ENCODE measurements around the gene B4GALT6. TPM values are rescaled to one million over a fixed set of nuclear protein-coding genes. Genes with fewer than 3 reads are reported as not detected.

Gene B4GALT6
- total and polyA plus RNA-seq, 2 of the 13 experiments (the other 11 are each of a cell fraction or from before 2014, with no cell fraction given), result 1.9 to 3.3 TPM

DNA sequence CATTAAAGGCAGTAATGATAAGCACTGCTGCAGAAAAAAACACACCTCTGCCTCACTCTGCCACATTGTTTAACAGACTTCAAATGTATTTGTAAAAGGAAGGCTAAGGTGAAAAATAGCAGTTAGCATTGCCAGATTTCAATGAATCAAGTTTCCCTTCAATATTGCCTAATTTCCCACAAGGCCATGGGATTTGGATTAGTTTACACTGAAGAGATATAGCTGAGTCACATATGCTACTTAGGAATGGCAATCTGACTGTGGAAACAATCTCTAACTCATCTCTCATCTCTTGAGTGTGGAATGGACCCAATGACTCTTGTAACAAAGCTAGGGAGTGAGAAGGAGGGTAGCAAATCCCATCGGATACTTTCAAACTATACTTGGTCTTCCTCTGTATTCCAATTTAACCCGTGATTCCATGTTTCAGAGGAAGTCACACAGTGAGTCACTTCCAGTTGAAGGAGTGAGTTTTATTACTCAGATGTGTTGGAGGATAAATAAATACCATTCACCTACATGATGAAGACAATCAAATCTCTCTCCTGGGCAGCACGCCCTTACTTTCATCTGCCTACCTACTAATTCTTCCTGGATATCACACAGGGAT, 5.1 kb downstream of the B4GALT6 start:
- Histone ChIP-seq H4K20me1 (ENCODE audit: insufficient read depth, low read length) (no peaks in the 10 kb centered on the region), H3K79me2 (ENCODE audit: insufficient read depth, low read length) (no peaks in the 10 kb centered on the region), H3K27ac (ENCODE audit: extremely low read length, insufficient read depth, low read length) (no peak overlapping the region), H3K4me1 (ENCODE audit: insufficient read depth, low read length) (peaks cover 23% of the 10 kb centered on the region), H3K9ac (ENCODE audit: insufficient read depth, low read depth, low read length) (no peak overlapping the region), H3K36me3 (replicated peaks in 1 of 2; ENCODE audit: control insufficient read depth in 1 of 2, insufficient read depth in 2 of 2, low read length in 2 of 2) (no peaks in the 10 kb centered on the region), H3K27me3 (ENCODE audit: control insufficient read depth in 1 of 2, insufficient read depth in 2 of 2, low read length in 2 of 2) (no peaks in the 10 kb centered on the region), H2AFZ (ENCODE audit: low read length) (no peak overlapping the region), H3K9me3 (ENCODE audit: low read length) (no peaks in the 10 kb centered on the region), H3K4me2 (ENCODE audit: low read depth, low read length) (no peak overlapping the region), H3K4me3 (replicated peaks in 1 of 3; ENCODE audit: insufficient read depth in 1 of 3, low read depth in 2 of 3, low read length in 3 of 3) (no peak overlapping the region)
- ATAC-seq, result no peak
- WGBS (ENCODE audit: low lambda C conversion rate), result 58% methylated on average over 3 of the region's 3 CpGs
- in situ Hi-C loops (cut with HindIII; ENCODE audit: extremely low pct_ligation_motif_present, low pct_unique_long_range_greater_than_20kb) (no loop called here), intact Hi-C loops (cut with micrococcal nuclease; ENCODE audit: unreplicated experiment) (no loop called here)
- BruUV-seq (replicated peaks), result no TSS peak
- ChIA-PET CTCF (ENCODE audit: low intra/inter-chr PET ratio, low total read pairs) (no interaction called here), POLR2A (no interaction called here)
- FAIRE-seq, result no peak
- no peak for TF ChIP-seq ZNF432 (CRISPR knock-in tag; IDR thresholded peaks at IDR 0.05; ENCODE audit: borderline replicate concordance)
- DNase-seq (ENCODE audit: low spot score), result no peak

DNA sequence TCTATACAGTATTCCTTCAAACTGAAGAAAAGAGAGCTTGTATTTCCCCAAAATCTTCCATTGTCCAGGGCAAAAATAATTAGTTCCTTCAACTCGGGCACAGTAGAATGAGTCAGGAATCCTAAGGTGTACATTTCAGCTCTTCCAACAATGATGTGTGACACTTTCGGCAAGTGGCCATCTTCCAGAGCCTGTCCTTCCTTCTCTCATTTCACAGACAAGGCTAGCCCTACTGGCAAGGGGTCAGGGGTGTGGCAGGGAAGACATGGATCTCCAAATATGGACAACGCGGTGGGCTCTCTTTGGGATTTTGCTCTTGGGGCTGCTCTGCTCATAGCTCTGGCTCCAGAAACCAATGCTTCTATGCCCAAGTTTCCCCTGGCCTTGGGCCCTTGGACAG, 6.0 kb downstream of the B4GALT6 start:
- in situ Hi-C loops (cut with HindIII; ENCODE audit: extremely low pct_ligation_motif_present, low pct_unique_long_range_greater_than_20kb) (no loop called here), intact Hi-C loops (cut with micrococcal nuclease; ENCODE audit: unreplicated experiment) (no loop called here)
- DNase-seq (ENCODE audit: low spot score), result no peak
- ChIA-PET POLR2A (no interaction called here), CTCF (ENCODE audit: low intra/inter-chr PET ratio, low total read pairs) (no interaction called here)
- Histone ChIP-seq H3K4me1 (ENCODE audit: insufficient read depth, low read length) (peaks cover 16% of the 10 kb centered on the region), H3K27me3 (ENCODE audit: control insufficient read depth in 1 of 2, insufficient read depth in 2 of 2, low read length in 2 of 2) (no peaks in the 10 kb centered on the region), H3K4me2 (ENCODE audit: low read depth, low read length) (no peak overlapping the region), H3K4me3 (replicated peaks in 1 of 3; ENCODE audit: insufficient read depth in 1 of 3, low read depth in 2 of 3, low read length in 3 of 3) (no peak overlapping the region), H3K9me3 (ENCODE audit: low read length) (no peaks in the 10 kb centered on the region), H3K36me3 (replicated peaks in 1 of 2; ENCODE audit: control insufficient read depth in 1 of 2, insufficient read depth in 2 of 2, low read length in 2 of 2) (no peaks in the 10 kb centered on the region), H3K27ac (ENCODE audit: extremely low read length, insufficient read depth, low read length) (no peak overlapping the region), H3K79me2 (ENCODE audit: insufficient read depth, low read length) (no peaks in the 10 kb centered on the region), H3K9ac (ENCODE audit: insufficient read depth, low read depth, low read length) (no peak overlapping the region), H4K20me1 (ENCODE audit: insufficient read depth, low read length) (no peaks in the 10 kb centered on the region), H2AFZ (ENCODE audit: low read length) (no peak overlapping the region)
- 81% methylated on average over 4 of the region's 4 CpGs for WGBS (ENCODE audit: low lambda C conversion rate)
- ATAC-seq, result no peak
- no peak for FAIRE-seq
- BruUV-seq (replicated peaks), result no TSS peak
- TF ChIP-seq, protein P1, sequence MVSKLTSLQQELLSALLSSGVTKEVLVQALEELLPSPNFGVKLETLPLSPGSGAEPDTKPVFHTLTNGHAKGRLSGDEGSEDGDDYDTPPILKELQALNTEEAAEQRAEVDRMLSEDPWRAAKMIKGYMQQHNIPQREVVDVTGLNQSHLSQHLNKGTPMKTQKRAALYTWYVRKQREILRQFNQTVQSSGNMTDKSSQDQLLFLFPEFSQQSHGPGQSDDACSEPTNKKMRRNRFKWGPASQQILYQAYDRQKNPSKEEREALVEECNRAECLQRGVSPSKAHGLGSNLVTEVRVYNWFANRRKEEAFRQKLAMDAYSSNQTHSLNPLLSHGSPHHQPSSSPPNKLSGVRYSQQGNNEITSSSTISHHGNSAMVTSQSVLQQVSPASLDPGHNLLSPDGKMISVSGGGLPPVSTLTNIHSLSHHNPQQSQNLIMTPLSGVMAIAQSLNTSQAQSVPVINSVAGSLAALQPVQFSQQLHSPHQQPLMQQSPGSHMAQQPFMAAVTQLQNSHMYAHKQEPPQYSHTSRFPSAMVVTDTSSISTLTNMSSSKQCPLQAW (CRISPR knock-in tag; IDR thresholded peaks at IDR 0.05), result no peak
- TF ChIP-seq, protein P2, sequence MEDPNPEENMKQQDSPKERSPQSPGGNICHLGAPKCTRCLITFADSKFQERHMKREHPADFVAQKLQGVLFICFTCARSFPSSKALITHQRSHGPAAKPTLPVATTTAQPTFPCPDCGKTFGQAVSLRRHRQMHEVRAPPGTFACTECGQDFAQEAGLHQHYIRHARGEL (CRISPR knock-in tag; IDR thresholded peaks at IDR 0.05), result no peak
- TF ChIP-seq ZNF570 (CRISPR knock-in tag; IDR thresholded peaks at IDR 0.05; ENCODE audit: borderline replicate concordance) (no peak), SRF (IDR thresholded peaks at IDR 0.05; ENCODE audit: low read depth, low read length) (no peak), BORCS8-MEF2B (CRISPR knock-in tag; IDR thresholded peaks at IDR 0.05) (no peak), HIVEP1 (CRISPR knock-in tag; IDR thresholded peaks at IDR 0.05) (no peak), CREB1 (IDR thresholded peaks at IDR 0.05) (no peak), CREB1 (CRISPR knock-in tag; IDR thresholded peaks at IDR 0.05) (no peak), ZBTB21 (CRISPR knock-in tag; IDR thresholded peaks at IDR 0.05) (no peak), RAD21 (CRISPR knock-in tag; IDR thresholded peaks at IDR 0.05) (no peak), ZNF839 (CRISPR knock-in tag; IDR thresholded peaks at IDR 0.05; ENCODE audit: borderline replicate concordance) (no peak)
- TF ChIP-seq, protein P3, sequence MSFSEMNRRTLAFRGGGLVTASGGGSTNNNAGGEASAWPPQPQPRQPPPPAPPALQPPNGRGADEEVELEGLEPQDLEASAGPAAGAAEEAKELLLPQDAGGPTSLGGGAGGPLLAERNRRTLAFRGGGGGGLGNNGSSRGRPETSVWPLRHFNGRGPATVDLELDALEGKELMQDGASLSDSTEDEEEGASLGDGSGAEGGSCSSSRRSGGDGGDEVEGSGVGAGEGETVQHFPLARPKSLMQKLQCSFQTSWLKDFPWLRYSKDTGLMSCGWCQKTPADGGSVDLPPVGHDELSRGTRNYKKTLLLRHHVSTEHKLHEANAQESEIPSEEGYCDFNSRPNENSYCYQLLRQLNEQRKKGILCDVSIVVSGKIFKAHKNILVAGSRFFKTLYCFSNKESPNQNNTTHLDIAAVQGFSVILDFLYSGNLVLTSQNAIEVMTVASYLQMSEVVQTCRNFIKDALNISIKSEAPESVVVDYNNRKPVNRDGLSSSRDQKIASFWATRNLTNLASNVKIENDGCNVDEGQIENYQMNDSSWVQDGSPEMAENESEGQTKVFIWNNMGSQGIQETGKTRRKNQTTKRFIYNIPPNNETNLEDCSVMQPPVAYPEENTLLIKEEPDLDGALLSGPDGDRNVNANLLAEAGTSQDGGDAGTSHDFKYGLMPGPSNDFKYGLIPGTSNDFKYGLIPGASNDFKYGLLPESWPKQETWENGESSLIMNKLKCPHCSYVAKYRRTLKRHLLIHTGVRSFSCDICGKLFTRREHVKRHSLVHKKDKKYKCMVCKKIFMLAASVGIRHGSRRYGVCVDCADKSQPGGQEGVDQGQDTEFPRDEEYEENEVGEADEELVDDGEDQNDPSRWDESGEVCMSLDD (CRISPR knock-in tag; IDR thresholded peaks at IDR 0.05; ENCODE audit: borderline replicate concordance), result no peak

All from HepG2 (cell line).